HepG2 (cell line): ENCODE data around the gene GPS1. TPM values are rescaled to one million over a fixed set of nuclear protein-coding genes. Genes with fewer than 3 reads are reported as not detected.

Source experiments
- AKAP8 ChIP-seq: sonication (generic); formaldehyde crosslinking; IDR thresholded peaks from 2 replicates; pipeline ENCODE4 v1.5.1; 2020; ENCODE audit warnings: mild to moderate bottlenecking, missing genetic modification reagents
- CBX1 ChIP-seq: IDR thresholded peaks from one replicate; pipeline ENCODE4 v1.6.1; 2016; ENCODE audit warnings: antibody characterized with exemption, low read depth
- CCDC6 ChIP-seq: sonication (generic); formaldehyde crosslinking; IDR thresholded peaks from 2 replicates; pipeline ENCODE4 v1.8.1; 2022; ENCODE audit warnings: mild to moderate bottlenecking, missing genetic modification reagents, moderate library complexity
- ETV6 ChIP-seq: sonication (generic); formaldehyde crosslinking; conservative IDR thresholded peaks from 2 replicates; pipeline ENCODE4 v1.4.0; 2020; ENCODE audit warnings: missing genetic modification reagents
- GTF3A ChIP-seq: sonication (generic); formaldehyde crosslinking; conservative IDR thresholded peaks from 2 replicates; pipeline ENCODE4 v1.4.0; 2020; ENCODE audit warnings: mild to moderate bottlenecking, missing genetic modification reagents
- GZF1 ChIP-seq: sonication (generic); formaldehyde crosslinking; IDR thresholded peaks from 2 replicates; pipeline ENCODE4 v1.5.1; 2020; ENCODE audit warnings: mild to moderate bottlenecking, missing genetic modification reagents
- KDM5A ChIP-seq: fragments of 200-600 bp; sonication (generic); IDR thresholded peaks from 2 replicates; pipeline ENCODE4 v1.7.0; 2018; ENCODE audit warnings: antibody characterized with exemption, mild to moderate bottlenecking, low read length, borderline replicate concordance
- KLF6 ChIP-seq: IDR thresholded peaks from 2 replicates; pipeline ENCODE4 v1.8.0; 2016; ENCODE audit warnings: missing biosample characterization, missing genetic modification reagents
- MAF1 ChIP-seq: sonication (generic); formaldehyde crosslinking; IDR thresholded peaks from 2 replicates; pipeline ENCODE4 v1.5.0; 2020; ENCODE audit warnings: missing genetic modification reagents, borderline replicate concordance
- MAFG ChIP-seq: sonication (generic); formaldehyde crosslinking; IDR thresholded peaks from 2 replicates; pipeline ENCODE4 v1.5.1; 2020; ENCODE audit warnings: mild to moderate bottlenecking, missing genetic modification reagents
- MIER3 ChIP-seq: IDR thresholded peaks from 2 replicates; pipeline ENCODE4 v1.6.1; 2016; ENCODE audit warnings: missing compliant biosample characterization, borderline replicate concordance
- NFYC ChIP-seq: IDR thresholded peaks from 2 replicates; pipeline ENCODE4 v1.6.1; 2016; ENCODE audit warnings: missing genetic modification reagents, missing compliant biosample characterization
- POLR2A ChIP-seq, 2 experiments: IDR thresholded peaks; 2 replicates each; pipeline ENCODE4 v1.6.1; 2011; ENCODE audit warnings: low read depth in 2 of 2, low read length in 2 of 2, mild to moderate bottlenecking in 1 of 2, moderate library complexity in 1 of 2; ENCODE audit not compliant: insufficient read depth in 1 of 2
- REPIN1 ChIP-seq: sonication (generic); formaldehyde crosslinking; IDR thresholded peaks from 2 replicates; pipeline ENCODE4 v1.8.0; 2022; ENCODE audit warnings: missing genetic modification reagents, low read depth, mild to moderate bottlenecking, borderline replicate concordance
- SMARCE1 ChIP-seq: fragments of 450-650 bp; IDR thresholded peaks from 2 replicates; pipeline ENCODE4 v1.6.1; 2017; ENCODE audit warnings: borderline replicate concordance
- SMYD3 ChIP-seq: sonication (generic); formaldehyde crosslinking; IDR thresholded peaks from 2 replicates; pipeline ENCODE4 v1.8.1; 2023; ENCODE audit warnings: mild to moderate bottlenecking, missing genetic modification reagents
- SOX13 ChIP-seq, 3 experiments: fragments of 450-650 bp in 1 of 3; sonication (generic) in 1 of 3; formaldehyde crosslinking in 1 of 3; IDR thresholded peaks in 2 of 3; conservative IDR thresholded peaks in 1 of 3; 2 replicates each; pipeline versions ENCODE4 v1.5.0 to v1.6.1; 2016 to 2020; ENCODE audit warnings: antibody characterized with exemption in 1 of 3, mild to moderate bottlenecking in 1 of 3, missing compliant biosample characterization in 1 of 3, missing genetic modification reagents in 1 of 3, moderate library complexity in 1 of 3
- THAP7 ChIP-seq: sonication (generic); formaldehyde crosslinking; IDR thresholded peaks from 2 replicates; pipeline ENCODE4 v1.8.1; 2023; ENCODE audit warnings: mild to moderate bottlenecking, missing genetic modification reagents
- TMF1 ChIP-seq: sonication (generic); formaldehyde crosslinking; IDR thresholded peaks from 2 replicates; pipeline ENCODE4 v1.8.1; 2022; ENCODE audit warnings: low read depth, missing genetic modification reagents
- ZBTB37 ChIP-seq: sonication (generic); formaldehyde crosslinking; IDR thresholded peaks from 2 replicates; pipeline ENCODE4 v1.4.0; 2020; ENCODE audit warnings: mild to moderate bottlenecking, missing genetic modification reagents
- ZBTB38 ChIP-seq: sonication (generic); formaldehyde crosslinking; IDR thresholded peaks from 2 replicates; pipeline ENCODE4 v1.5.1; 2020; ENCODE audit warnings: mild to moderate bottlenecking, missing genetic modification reagents
- ZC3H13 ChIP-seq: sonication (generic); formaldehyde crosslinking; IDR thresholded peaks from 2 replicates; pipeline ENCODE4 v1.8.1; 2023; ENCODE audit warnings: mild to moderate bottlenecking, missing genetic modification reagents, moderate library complexity
- ZNF430 ChIP-seq: sonication (generic); formaldehyde crosslinking; IDR thresholded peaks from 2 replicates; pipeline ENCODE4 v1.9.0; 2021; ENCODE audit warnings: mild to moderate bottlenecking, missing genetic modification reagents
- ZNF557 ChIP-seq: sonication (generic); formaldehyde crosslinking; IDR thresholded peaks from 2 replicates; pipeline ENCODE4 v1.4.0; 2020; ENCODE audit warnings: missing genetic modification reagents
- ZNF678 ChIP-seq: sonication (generic); formaldehyde crosslinking; IDR thresholded peaks from 2 replicates; pipeline ENCODE4 v1.4.0; 2020; ENCODE audit warnings: mild to moderate bottlenecking, missing genetic modification reagents
- ZNF83 ChIP-seq: sonication (generic); formaldehyde crosslinking; IDR thresholded peaks from 2 replicates; pipeline ENCODE4 v1.4.0; 2020; ENCODE audit warnings: missing genetic modification reagents, mild to moderate bottlenecking, borderline replicate concordance
- ZNF839 ChIP-seq: sonication (generic); formaldehyde crosslinking; IDR thresholded peaks from 2 replicates; pipeline ENCODE4 v1.4.0; 2020; ENCODE audit warnings: missing genetic modification reagents, mild to moderate bottlenecking, borderline replicate concordance
- polyA plus RNA-seq, 8 experiments: library from polyadenylated mRNA; depleted of rRNA in 3 of 8; stranded (reverse) in 7 of 8; unstranded in 1 of 8; fragments of >200 nt; fragmentation: Illumina TruSeq in 4 of 8; extraction: Trizol in 4 of 8; gene quantifications; 2 replicates each; pipeline versions ENCODE4 v1.2.1 to v1.2.3, GENCODE V29; 2011 to 2016; ENCODE audit warnings: low read depth in 4 of 8, missing spikeins in 1 of 8, mixed read lengths in 1 of 8; ENCODE audit not compliant: insufficient read depth in 1 of 8
- total RNA-seq, 5 experiments: library from RNA; depleted of rRNA; stranded (reverse); fragments of >200 nt; fragmentation: Illumina TruSeq; extraction: Trizol; gene quantifications; 2 replicates each; pipeline ENCODE4 v1.2.3, GENCODE V29; 2016; ENCODE audit warnings: low read depth in 1 of 5
- TF ChIP-seq, protein P1 (sequence below): sonication (generic); formaldehyde crosslinking; conservative IDR thresholded peaks from 2 replicates; pipeline ENCODE4 v1.5.0; 2020; ENCODE audit warnings: missing genetic modification reagents

GPS1 gene
- total and polyA plus RNA-seq, 2 of the 13 experiments (the other 11 are each of a cell fraction or from before 2014, with no cell fraction given), result 124 to 128 TPM

DNA sequence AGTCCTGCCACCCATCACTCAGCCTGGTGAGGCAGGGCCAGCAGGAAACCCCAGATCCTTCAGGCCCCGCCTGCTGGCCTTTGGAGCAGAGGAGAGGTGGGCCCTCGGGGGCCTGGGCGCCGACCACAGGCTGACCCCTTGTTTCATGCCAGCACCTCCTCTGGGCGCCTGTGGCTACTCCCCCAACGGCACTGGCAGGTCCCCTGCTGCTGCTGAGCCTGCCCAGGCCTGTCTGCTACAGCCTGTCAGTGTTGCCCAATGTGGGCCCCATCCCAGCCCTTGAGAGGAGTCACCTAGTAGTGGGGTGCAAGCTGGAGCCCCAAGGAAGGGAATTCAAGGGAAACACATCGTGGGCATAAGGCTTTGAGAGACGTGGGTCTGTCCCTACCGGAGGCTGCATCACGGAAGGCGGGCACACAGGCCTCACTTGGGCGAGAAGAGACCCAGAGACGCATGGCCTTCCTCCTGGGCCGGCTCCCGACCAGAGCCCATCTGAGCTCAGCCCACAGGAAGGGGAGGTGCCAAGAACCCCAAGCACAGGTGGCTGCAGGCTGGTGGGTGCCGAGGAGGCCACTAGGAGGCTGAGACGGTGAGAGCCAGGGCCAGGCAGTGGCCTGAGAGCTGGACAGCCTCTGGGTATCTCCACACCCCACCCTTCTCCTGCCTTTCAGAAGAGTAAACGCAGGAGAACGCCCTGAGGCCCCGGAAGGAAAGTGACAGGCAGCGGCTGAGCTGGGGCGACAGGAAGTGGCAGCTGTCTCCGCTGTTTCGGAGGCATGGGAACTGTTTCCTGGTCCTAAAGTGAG, 54.4 kb downstream of the GPS1 start (continued):
- no peak for TF ChIP-seq GZF1 (CRISPR knock-in tag)
- no peak for TF ChIP-seq ZNF678
- TF ChIP-seq, protein P1, sequence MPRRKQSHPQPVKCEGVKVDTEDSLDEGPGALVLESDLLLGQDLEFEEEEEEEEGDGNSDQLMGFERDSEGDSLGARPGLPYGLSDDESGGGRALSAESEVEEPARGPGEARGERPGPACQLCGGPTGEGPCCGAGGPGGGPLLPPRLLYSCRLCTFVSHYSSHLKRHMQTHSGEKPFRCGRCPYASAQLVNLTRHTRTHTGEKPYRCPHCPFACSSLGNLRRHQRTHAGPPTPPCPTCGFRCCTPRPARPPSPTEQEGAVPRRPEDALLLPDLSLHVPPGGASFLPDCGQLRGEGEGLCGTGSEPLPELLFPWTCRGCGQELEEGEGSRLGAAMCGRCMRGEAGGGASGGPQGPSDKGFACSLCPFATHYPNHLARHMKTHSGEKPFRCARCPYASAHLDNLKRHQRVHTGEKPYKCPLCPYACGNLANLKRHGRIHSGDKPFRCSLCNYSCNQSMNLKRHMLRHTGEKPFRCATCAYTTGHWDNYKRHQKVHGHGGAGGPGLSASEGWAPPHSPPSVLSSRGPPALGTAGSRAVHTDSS (CRISPR knock-in tag), result no peak
- peak in 1 of 2 experiments; percentile 94; a peak in 2 of 4 replicates for TF ChIP-seq POLR2A (IDR thresholded peaks at IDR 0.05; ENCODE audit: insufficient read depth in 1 of 2, low read depth in 2 of 2, low read length in 2 of 2)
- no peak for TF ChIP-seq GTF3A (CRISPR knock-in tag)
- peak; percentile 82; the same call in 1 of the 2 replicates for TF ChIP-seq MIER3
- TF ChIP-seq MAF1, result 0 out of 2 replicates have a peak, but pooled peaks have one; percentile 88
- TF ChIP-seq ZNF430 (CRISPR knock-in tag), result peak; percentile 94
- TF ChIP-seq ZC3H13, result peak; percentile 69; the same call in 1 of the 2 replicates
- TF ChIP-seq THAP7, result peak; percentile 95
- no peak for TF ChIP-seq SMARCE1
- TF ChIP-seq NFYC (CRISPR knock-in tag), result peak; percentile 35; the same call in 1 of the 2 replicates
- peak; percentile 61; the same call in 1 of the 2 replicates for TF ChIP-seq ETV6 (CRISPR knock-in tag)
- peak; percentile 89; the same call in 1 of the 2 replicates for TF ChIP-seq TMF1 (CRISPR knock-in tag)
- peak; percentile 84 for TF ChIP-seq AKAP8
- no peak for TF ChIP-seq SOX13 (IDR thresholded peaks at IDR 0.05)
- TF ChIP-seq SOX13 (CRISPR knock-in tag; conservative IDR thresholded peaks at IDR 0.05 in 1 of 2, IDR thresholded peaks at IDR 0.05 in 1 of 2), result peak in 1 of 2 experiments; percentile 15; a peak in 1 of 4 replicates
- peak; percentile 83; the same call in 1 of the 2 replicates for TF ChIP-seq CCDC6
- TF ChIP-seq ZNF83 (CRISPR knock-in tag), result 0 out of 2 replicates have a peak, but pooled peaks have one; percentile 73
- peak; percentile 80; the same call in 1 of the 2 replicates for TF ChIP-seq KLF6 (CRISPR knock-in tag)
- no peak; the same call in 1 of the 2 replicates for TF ChIP-seq KDM5A
- TF ChIP-seq MAFG (CRISPR knock-in tag), result no peak
- no peak for TF ChIP-seq ZBTB37 (CRISPR knock-in tag)
- TF ChIP-seq CBX1, result peak; percentile 59
- no peak; the same call in 1 of the 2 replicates for TF ChIP-seq ZBTB38 (CRISPR knock-in tag)
- TF ChIP-seq ZNF557 (CRISPR knock-in tag), result peak; percentile 68; the same call in 1 of the 2 replicates
- peak; percentile 90 for TF ChIP-seq SMYD3 (CRISPR knock-in tag)
- TF ChIP-seq ZNF839 (CRISPR knock-in tag), result peak; percentile 63; the same call in 1 of the 2 replicates
- peak; percentile 87 for TF ChIP-seq REPIN1 (CRISPR knock-in tag)
